Measurements from ENCODE around the gene AASDHPPT.

Gene AASDHPPT

GRCh38 chr11:106076171-106076918 is 1.1 kb upstream of the AASDHPPT start:
- Histone ChIP-seq H3K4me1 (ENCODE audit: insufficient read depth, low read length, severe bottlenecking) (peaks cover 30% of the 10 kb centered on the region), H3K4me3 (ENCODE audit: low read depth, low read length, poor library complexity, severe bottlenecking) (peak overlapping the region; percentile 82), H3F3A (ENCODE audit: insufficient read depth, low read length) (no peaks in the 10 kb centered on the region), H4K20me1 (ENCODE audit: insufficient read depth, low read length) (no peaks in the 10 kb centered on the region), H3K9me2 (ENCODE audit: low read depth, low read length) (no peaks in the 10 kb centered on the region), H3K27ac (ENCODE audit: low read depth, low read length, poor library complexity, severe bottlenecking) (peak overlapping the region; percentile 79), H3K27me3 (ENCODE audit: insufficient read depth, low read length) (no peaks in the 10 kb centered on the region), H3K36me3 (ENCODE audit: insufficient read depth, low read length) (peaks cover 22% of the 10 kb centered on the region), H3K9ac (ENCODE audit: low read length) (peak overlapping the region; percentile 89), H2AFZ (ENCODE audit: low read length) (peak overlapping the region; percentile 39), H3K79me2 (ENCODE audit: insufficient read depth, low read length) (peaks cover 29% of the 10 kb centered on the region), H3K4me2 (ENCODE audit: low read length) (peak overlapping the region; percentile 91), H3K9me3 (ENCODE audit: low read length) (no peaks in the 10 kb centered on the region)
- TF ChIP-seq EZH2 (IDR thresholded peaks at IDR 0.05; ENCODE audit: borderline replicate concordance, low read length) (no peak), CTCF (IDR thresholded peaks at IDR 0.05; ENCODE audit: low read length) (no peak)

- H2AFZ ChIP-seq (ENCODE audit: low read length), result peak within 1 kb of the TSS; percentile 39
- peak within 1 kb of the TSS; percentile 91 for H3K4me2 ChIP-seq (ENCODE audit: low read length)
- peak within 1 kb of the TSS; percentile 95 for H3K9ac ChIP-seq (ENCODE audit: low read length)
- no peaks in the 10 kb centered on the region for H3K9me2 ChIP-seq (ENCODE audit: low read depth, low read length)
- no peaks in the 10 kb centered on the region for H3F3A ChIP-seq (ENCODE audit: insufficient read depth, low read length)
- H3K36me3 ChIP-seq (ENCODE audit: insufficient read depth, low read length), result peaks cover 26% of the 10 kb centered on the region
- peaks cover 30% of the 10 kb centered on the region for H3K4me1 ChIP-seq (ENCODE audit: insufficient read depth, low read length, severe bottlenecking)
- no peaks in the 10 kb centered on the region for H4K20me1 ChIP-seq (ENCODE audit: insufficient read depth, low read length)
- H3K9me3 ChIP-seq (ENCODE audit: low read length), result no peaks in the 10 kb centered on the region
- peak; percentile 70 for TF ChIP-seq CTCF (IDR thresholded peaks at IDR 0.05; ENCODE audit: low read length)
- no peak for TF ChIP-seq EZH2 (IDR thresholded peaks at IDR 0.05; ENCODE audit: borderline replicate concordance, low read length)
- peak within 1 kb of the TSS; percentile 92 for H3K4me3 ChIP-seq (ENCODE audit: low read depth, low read length, poor library complexity, severe bottlenecking)
- peak within 1 kb of the TSS; percentile 79 for H3K27ac ChIP-seq (ENCODE audit: low read depth, low read length, poor library complexity, severe bottlenecking)
- H3K79me2 ChIP-seq (ENCODE audit: insufficient read depth, low read length), result peaks cover 32% of the 10 kb centered on the region
- no peaks in the 10 kb centered on the region for H3K27me3 ChIP-seq (ENCODE audit: insufficient read depth, low read length)
Measured at GRCh38 chr11:106076919-106077608, 398 bp upstream of the AASDHPPT start, which contains the start of gene KBTBD3. Gene KBTBD3, minus strand, starts transcription at chr11:106077347. Its CDS starts 18,250 bp downstream, at chr11:106059097.

- Histone ChIP-seq H3K27me3 (ENCODE audit: insufficient read depth, low read length) (no peaks in the 10 kb centered on the region), H3K4me1 (ENCODE audit: insufficient read depth, low read length, severe bottlenecking) (peaks cover 24% of the 10 kb centered on the region), H3K36me3 (ENCODE audit: insufficient read depth, low read length) (peaks cover 64% of the 10 kb centered on the region), H3K4me2 (ENCODE audit: low read length) (no peak overlapping the region), H3K9ac (ENCODE audit: low read length) (no peak overlapping the region), H2AFZ (ENCODE audit: low read length) (no peak overlapping the region), H3K27ac (ENCODE audit: low read depth, low read length, poor library complexity, severe bottlenecking) (no peak overlapping the region), H3K9me3 (ENCODE audit: low read length) (no peaks in the 10 kb centered on the region), H3F3A (ENCODE audit: insufficient read depth, low read length) (no peaks in the 10 kb centered on the region), H3K9me2 (ENCODE audit: low read depth, low read length) (no peaks in the 10 kb centered on the region), H3K4me3 (ENCODE audit: low read depth, low read length, poor library complexity, severe bottlenecking) (no peak overlapping the region), H3K79me2 (ENCODE audit: insufficient read depth, low read length) (peaks cover 53% of the 10 kb centered on the region), H4K20me1 (ENCODE audit: insufficient read depth, low read length) (no peaks in the 10 kb centered on the region)
- TF ChIP-seq CTCF (IDR thresholded peaks at IDR 0.05; ENCODE audit: low read length), result no peak
- TF ChIP-seq EZH2 (IDR thresholded peaks at IDR 0.05; ENCODE audit: borderline replicate concordance, low read length), result no peak
Measured at GRCh38 chr11:106082096-106082495, 4.6 kb downstream of the AASDHPPT start.

All from OCI-LY1 (cell line).